ENCODE data around the gene ZNF587. TPM values are rescaled to one million over a fixed set of nuclear protein-coding genes. Genes with fewer than 3 reads are reported as not detected.
"Not testable (repeated sequence)": the region's sequence is repeated elsewhere in the genome, so short reads cannot be mapped to it uniquely, and the experiment has no call there.

Gene ZNF587
- total and polyA plus RNA-seq, 4 donors, result 3.4 to 40.8 (median 17.3) TPM

DNA sequence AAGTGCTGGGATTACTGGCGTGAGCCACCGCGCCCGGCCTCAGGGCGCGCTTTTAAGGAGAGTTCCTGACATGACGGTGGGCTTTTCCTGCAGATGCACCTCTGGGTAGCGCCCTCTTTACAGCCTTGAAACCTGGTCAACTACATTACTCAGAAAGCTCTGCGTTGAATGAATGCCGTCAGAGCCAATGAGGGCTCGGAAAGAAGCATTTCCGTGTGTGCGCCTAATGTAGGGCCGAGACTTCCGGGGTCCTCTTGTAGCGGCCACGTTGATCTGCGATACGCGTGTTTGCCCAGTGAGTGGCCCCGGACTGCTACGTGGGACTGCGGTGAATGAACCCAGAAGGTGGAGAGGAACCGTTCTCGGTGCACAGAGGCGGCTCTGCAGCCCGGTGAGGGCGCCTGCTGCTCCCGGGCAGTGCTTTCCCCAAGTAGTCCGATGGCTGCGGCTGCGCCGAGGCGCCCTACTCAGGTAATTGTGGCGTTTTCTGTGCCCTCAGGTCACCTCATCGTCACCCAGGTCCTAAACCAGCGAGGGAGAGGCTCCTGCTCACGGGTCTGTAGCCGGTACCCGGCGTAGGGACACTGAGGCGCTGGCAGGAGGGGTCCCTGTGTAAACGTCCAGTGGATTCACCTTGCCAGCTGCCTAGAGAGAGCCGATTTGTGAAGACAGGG is 30.0 kb upstream of the ZNF587 start:
- Histone ChIP-seq H3K27ac (ENCODE audit: low read depth in 1 of 2, low read length in 2 of 2) (peak overlapping the region; percentile 16 to 61), H3K9me3 (ENCODE audit: control insufficient read depth, low read length) (no peaks in the 10 kb centered on the region), H3K4me3 (ENCODE audit: low read length in 2 of 2) (peak overlapping the region; percentile 28 to 99), H3K4me1 (ENCODE audit: control insufficient read depth in 1 of 2, insufficient read depth in 2 of 2, low read length in 2 of 2) (no peaks in the 10 kb centered on the region), H3K27me3 (ENCODE audit: control insufficient read depth in 1 of 2, insufficient read depth in 2 of 2, low read length in 1 of 2) (no peaks in the 10 kb centered on the region), H3K36me3 (ENCODE audit: control insufficient read depth in 1 of 2, insufficient read depth in 2 of 2, low read length in 1 of 2) (no peaks in the 10 kb centered on the region)
- DNase-seq, result peak; percentile 85 to 91
- WGBS, 2 donors, result 0 to 1% methylated on average over 44 of the region's 44 CpGs
- ATAC-seq (ENCODE audit: low FRiP score), result peak; percentile 92
- intact Hi-C loops (cut with DNase I), result loop anchor here in 1 of 2 donors (10.0 kb wide), 1 partner anchor 645 kb away; no protein-coding TSS in a partner anchor

DNA sequence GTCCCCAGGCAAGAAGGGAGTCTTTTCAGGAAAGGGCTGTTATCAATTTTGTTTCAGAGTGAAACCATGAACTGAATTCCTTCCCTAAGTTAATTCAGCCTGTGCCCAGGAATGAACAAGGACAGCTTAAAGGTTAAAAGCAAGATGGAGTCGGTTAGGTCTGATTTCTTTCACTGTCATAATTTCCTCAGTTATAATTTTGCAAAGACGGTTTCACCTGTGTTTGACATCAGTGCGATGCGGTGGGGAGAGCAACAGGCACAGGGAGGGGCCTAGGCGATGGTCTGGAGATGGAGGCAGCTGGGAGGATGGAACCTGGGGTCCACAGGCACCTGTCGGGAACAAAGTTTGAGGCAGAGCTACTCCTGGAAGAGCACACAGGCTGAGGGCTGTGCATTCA is 29.1 kb upstream of the ZNF587 start:
- Histone ChIP-seq H3K4me1 (ENCODE audit: control insufficient read depth in 1 of 2, insufficient read depth in 2 of 2, low read length in 2 of 2) (no peaks in the 10 kb centered on the region), H3K27ac (ENCODE audit: low read depth in 1 of 2, low read length in 2 of 2) (no peak overlapping the region), H3K36me3 (ENCODE audit: control insufficient read depth in 1 of 2, insufficient read depth in 2 of 2, low read length in 1 of 2) (no peaks in the 10 kb centered on the region), H3K9me3 (ENCODE audit: control insufficient read depth, low read length) (no peaks in the 10 kb centered on the region), H3K27me3 (ENCODE audit: control insufficient read depth in 1 of 2, insufficient read depth in 2 of 2, low read length in 1 of 2) (no peaks in the 10 kb centered on the region), H3K4me3 (ENCODE audit: low read length in 2 of 2) (no peak overlapping the region)
- DNase-seq (no peak), ATAC-seq (ENCODE audit: low FRiP score) (no peak)
- intact Hi-C loops (cut with DNase I), result no loop called here
- WGBS, 2 donors, result 74 to 75% methylated on average over 6 of the region's 6 CpGs

DNA sequence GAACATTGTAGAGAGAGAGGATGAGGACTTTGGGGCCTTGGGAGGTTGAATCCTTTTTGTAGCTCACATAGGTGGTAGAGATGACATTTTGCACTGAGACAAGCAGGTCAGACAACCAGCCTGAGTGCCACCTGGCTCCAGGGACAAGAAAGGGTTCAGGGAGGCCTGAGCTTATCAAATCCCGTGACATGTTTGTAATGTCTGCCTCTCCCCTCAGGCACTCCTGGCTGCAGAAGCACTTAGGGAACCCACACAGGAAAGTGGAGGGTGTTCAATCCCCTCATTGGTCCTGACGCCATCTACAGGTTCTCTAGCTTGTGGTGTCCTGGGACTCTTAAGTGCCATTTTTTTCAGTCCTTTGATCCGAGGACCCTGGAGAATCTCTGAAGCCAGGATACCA is 28.6 kb upstream of the ZNF587 start:
- H3K27ac ChIP-seq (ENCODE audit: low read depth in 1 of 2, low read length in 2 of 2); H3K4me3 ChIP-seq (ENCODE audit: low read length in 2 of 2); H3K36me3 ChIP-seq (ENCODE audit: control insufficient read depth in 1 of 2, insufficient read depth in 2 of 2, low read length in 1 of 2); ATAC-seq (ENCODE audit: low FRiP score); H3K27me3 ChIP-seq (ENCODE audit: control insufficient read depth in 1 of 2, insufficient read depth in 2 of 2, low read length in 1 of 2); H3K4me1 ChIP-seq (ENCODE audit: control insufficient read depth in 1 of 2, insufficient read depth in 2 of 2, low read length in 2 of 2); DNase-seq; intact Hi-C loops (cut with DNase I); H3K9me3 ChIP-seq (ENCODE audit: control insufficient read depth, low read length): not testable (repeated sequence)
- WGBS, 2 donors, result 79 to 83% methylated on average over 2 to 3 of the region's 3 CpGs

DNA sequence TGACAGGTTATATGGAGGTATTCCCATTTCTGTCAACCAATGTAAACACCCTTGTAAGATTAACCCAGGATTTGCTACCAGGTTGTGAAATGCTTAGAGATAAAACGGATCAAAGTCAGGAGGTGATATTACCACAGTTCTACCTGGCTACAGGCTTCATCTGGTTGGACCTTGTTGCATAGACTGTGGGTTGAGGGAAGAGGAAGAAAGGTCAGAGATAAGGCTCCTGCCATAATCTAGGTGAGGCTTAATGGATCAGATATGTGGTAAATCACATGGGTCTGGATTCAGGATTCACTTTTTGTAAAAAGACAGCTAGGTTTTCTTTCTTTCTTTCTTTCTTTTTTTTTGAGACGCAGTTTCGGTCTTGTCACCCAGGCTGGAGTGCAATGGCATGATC is 28.2 kb upstream of the ZNF587 start:
- DNase-seq; H3K4me1 ChIP-seq (ENCODE audit: control insufficient read depth in 1 of 2, insufficient read depth in 2 of 2, low read length in 2 of 2); H3K27ac ChIP-seq (ENCODE audit: low read depth in 1 of 2, low read length in 2 of 2); H3K27me3 ChIP-seq (ENCODE audit: control insufficient read depth in 1 of 2, insufficient read depth in 2 of 2, low read length in 1 of 2); H3K36me3 ChIP-seq (ENCODE audit: control insufficient read depth in 1 of 2, insufficient read depth in 2 of 2, low read length in 1 of 2); H3K4me3 ChIP-seq (ENCODE audit: low read length in 2 of 2); H3K9me3 ChIP-seq (ENCODE audit: control insufficient read depth, low read length); ATAC-seq (ENCODE audit: low FRiP score); intact Hi-C loops (cut with DNase I): not testable (repeated sequence)
- WGBS, 2 donors, result 94 to 95% methylated on average over 2 to 3 of the region's 3 CpGs

DNA sequence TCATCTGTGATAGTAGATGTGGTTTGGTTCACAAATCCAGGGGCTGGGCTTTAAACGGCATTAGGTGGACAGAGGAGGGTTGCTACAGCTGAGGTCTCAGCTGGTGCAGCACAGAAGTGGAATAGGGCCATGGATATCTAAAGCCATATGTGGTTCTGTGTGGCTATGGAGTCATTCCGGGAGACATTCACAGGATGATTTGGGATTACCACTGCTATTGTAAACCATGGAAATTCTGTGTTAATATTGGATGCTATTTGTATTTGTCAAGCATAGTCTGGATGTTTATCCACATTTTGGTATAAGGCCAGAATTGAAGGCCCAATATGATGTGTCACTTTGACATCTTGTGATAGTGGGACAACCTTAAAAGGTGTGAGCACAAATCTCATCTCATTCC is 26.5 kb upstream of the ZNF587 start:
- H3K9me3 ChIP-seq (ENCODE audit: control insufficient read depth, low read length); DNase-seq; H3K27ac ChIP-seq (ENCODE audit: low read depth in 1 of 2, low read length in 2 of 2); intact Hi-C loops (cut with DNase I); H3K4me1 ChIP-seq (ENCODE audit: control insufficient read depth in 1 of 2, insufficient read depth in 2 of 2, low read length in 2 of 2); H3K36me3 ChIP-seq (ENCODE audit: control insufficient read depth in 1 of 2, insufficient read depth in 2 of 2, low read length in 1 of 2); ATAC-seq (ENCODE audit: low FRiP score); H3K27me3 ChIP-seq (ENCODE audit: control insufficient read depth in 1 of 2, insufficient read depth in 2 of 2, low read length in 1 of 2); H3K4me3 ChIP-seq (ENCODE audit: low read length in 2 of 2): not testable (repeated sequence)
- WGBS, 2 donors, result 76 to 86% methylated on average over 1 to 2 of the region's 2 CpGs

DNA sequence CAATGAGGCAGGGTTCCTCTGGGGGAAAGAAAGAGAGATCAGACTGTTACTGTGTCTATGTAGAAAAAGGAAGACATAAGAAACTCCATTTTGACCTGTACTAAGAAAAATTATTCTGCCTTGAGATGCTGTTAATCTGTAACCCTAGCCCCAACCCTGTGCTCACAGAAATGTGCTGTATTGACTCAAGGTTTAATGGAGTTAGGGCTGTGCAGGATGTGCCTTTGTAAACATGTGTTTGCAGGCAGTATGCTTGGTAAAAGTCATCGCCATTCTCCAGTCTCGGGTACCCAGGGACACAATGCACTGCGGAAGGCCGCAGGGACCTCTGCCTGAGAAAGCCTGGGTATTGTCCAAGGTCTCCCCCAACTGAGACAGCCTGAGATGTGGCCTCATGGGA is 26.1 kb upstream of the ZNF587 start:
- H3K27ac ChIP-seq (ENCODE audit: low read depth in 1 of 2, low read length in 2 of 2); H3K27me3 ChIP-seq (ENCODE audit: control insufficient read depth in 1 of 2, insufficient read depth in 2 of 2, low read length in 1 of 2); H3K4me3 ChIP-seq (ENCODE audit: low read length in 2 of 2); H3K36me3 ChIP-seq (ENCODE audit: control insufficient read depth in 1 of 2, insufficient read depth in 2 of 2, low read length in 1 of 2); H3K9me3 ChIP-seq (ENCODE audit: control insufficient read depth, low read length); intact Hi-C loops (cut with DNase I); DNase-seq; H3K4me1 ChIP-seq (ENCODE audit: control insufficient read depth in 1 of 2, insufficient read depth in 2 of 2, low read length in 2 of 2); ATAC-seq (ENCODE audit: low FRiP score): not testable (repeated sequence)
- WGBS, 2 donors, result 83 to 85% methylated on average over 4 of the region's 4 CpGs

DNA sequence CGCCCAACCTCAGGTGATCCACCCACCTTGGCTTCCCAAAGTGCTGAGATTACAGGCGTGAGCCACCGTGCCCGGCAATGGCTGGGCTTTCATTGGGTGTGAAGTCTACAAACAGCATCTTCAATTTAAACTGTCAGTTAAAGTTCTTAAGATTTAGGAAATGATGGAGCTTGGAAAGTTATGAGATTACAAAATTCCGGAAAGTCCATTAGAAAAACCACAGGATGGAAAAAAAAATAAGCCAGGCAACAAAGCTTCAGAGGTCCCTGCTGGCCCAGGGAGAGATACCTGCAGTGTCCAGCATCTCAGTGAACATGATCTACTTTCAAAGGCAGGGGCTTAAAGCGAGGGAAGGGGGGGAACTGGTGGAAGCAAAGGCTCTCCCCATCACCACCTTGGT is 24.1 kb upstream of the ZNF587 start:
- Histone ChIP-seq H3K27me3 (ENCODE audit: control insufficient read depth in 1 of 2, insufficient read depth in 2 of 2, low read length in 1 of 2) (no peaks in the 10 kb centered on the region), H3K27ac (ENCODE audit: low read depth in 1 of 2, low read length in 2 of 2) (no peak overlapping the region), H3K4me1 (ENCODE audit: control insufficient read depth in 1 of 2, insufficient read depth in 2 of 2, low read length in 2 of 2) (no peaks in the 10 kb centered on the region), H3K9me3 (ENCODE audit: control insufficient read depth, low read length) (peaks cover 1% of the 10 kb centered on the region), H3K4me3 (ENCODE audit: low read length in 2 of 2) (no peak overlapping the region), H3K36me3 (ENCODE audit: control insufficient read depth in 1 of 2, insufficient read depth in 2 of 2, low read length in 1 of 2) (no peaks in the 10 kb centered on the region)
- DNase-seq, result no peak
- intact Hi-C loops (cut with DNase I), result no loop called here
- no peak for ATAC-seq (ENCODE audit: low FRiP score)
- WGBS, 2 donors, result 91 to 94% methylated on average over 6 of the region's 6 CpGs

DNA sequence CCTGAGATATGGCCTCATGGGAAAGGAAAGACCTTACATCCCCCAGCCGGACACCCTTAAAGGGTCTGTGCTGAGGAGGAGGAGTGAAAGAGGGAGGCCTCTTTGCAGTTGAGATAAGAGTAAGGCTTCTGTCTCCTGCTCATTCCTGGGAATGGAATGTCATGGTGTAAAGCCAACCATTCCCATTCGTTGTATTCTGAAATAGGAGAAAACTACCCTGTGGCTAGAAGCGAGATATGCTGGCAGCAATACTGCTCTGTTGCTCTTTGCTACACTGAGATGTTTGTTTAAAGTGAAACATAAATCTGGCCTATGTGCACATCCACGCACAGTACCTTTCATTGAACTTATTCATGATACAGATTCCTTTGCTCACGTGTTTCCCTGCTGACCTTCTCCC is 20.3 kb upstream of the ZNF587 start:
- Histone ChIP-seq H3K4me1 (ENCODE audit: control insufficient read depth in 1 of 2, insufficient read depth in 2 of 2, low read length in 2 of 2) (no peaks in the 10 kb centered on the region), H3K27me3 (ENCODE audit: control insufficient read depth in 1 of 2, insufficient read depth in 2 of 2, low read length in 1 of 2) (no peaks in the 10 kb centered on the region), H3K9me3 (ENCODE audit: control insufficient read depth, low read length) (peaks cover 1% of the 10 kb centered on the region), H3K4me3 (ENCODE audit: low read length in 2 of 2) (no peak overlapping the region), H3K36me3 (ENCODE audit: control insufficient read depth in 1 of 2, insufficient read depth in 2 of 2, low read length in 1 of 2) (no peaks in the 10 kb centered on the region), H3K27ac (ENCODE audit: low read depth in 1 of 2, low read length in 2 of 2) (no peak overlapping the region)
- intact Hi-C loops (cut with DNase I), result no loop called here
- DNase-seq (no peak), ATAC-seq (ENCODE audit: low FRiP score) (no peak)
- 33 to 38% methylated on average over 5 of the region's 5 CpGs for WGBS, 2 donors

DNA sequence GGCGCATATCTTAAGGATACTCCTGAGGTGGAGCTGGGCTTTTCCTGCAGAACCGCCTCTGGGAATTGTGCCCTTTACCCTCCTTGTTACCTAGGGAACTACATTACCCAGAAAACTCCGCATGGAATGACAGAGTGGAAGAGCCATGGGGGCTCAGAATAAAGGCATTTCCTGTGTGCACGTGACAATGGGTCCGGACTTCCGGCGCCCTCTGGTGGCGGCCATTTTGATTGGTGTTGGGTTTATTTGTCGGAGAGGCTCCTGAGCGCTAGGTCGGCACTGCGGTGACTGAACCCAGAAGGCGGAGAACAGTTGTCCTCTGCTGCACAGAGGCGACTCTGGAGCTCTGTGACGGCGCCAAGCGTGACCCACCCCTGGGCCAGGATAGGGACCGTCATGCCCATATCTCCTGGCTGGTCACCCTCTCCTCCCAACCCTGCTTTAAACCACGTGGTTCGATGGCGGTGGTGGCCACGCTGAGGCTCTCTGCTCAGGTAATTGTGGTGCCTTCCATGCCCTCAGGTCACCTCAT is 19.5 kb upstream of the ZNF587 start, which contains the start of gene ZNF587B:
TSS of gene ZNF587B (plus strand) at position 229 of the 532 bp plus-strand sequence. CDS start at position 459, 230 bp downstream.
- Histone ChIP-seq H3K27me3 (ENCODE audit: control insufficient read depth in 1 of 2, insufficient read depth in 2 of 2, low read length in 1 of 2) (no peaks in the 10 kb centered on the region), H3K9me3 (ENCODE audit: control insufficient read depth, low read length) (peaks cover 1% of the 10 kb centered on the region), H3K4me1 (ENCODE audit: control insufficient read depth in 1 of 2, insufficient read depth in 2 of 2, low read length in 2 of 2) (no peaks in the 10 kb centered on the region), H3K4me3 (ENCODE audit: low read length in 2 of 2) (peak within 1 kb of the TSS in 1 of 2 donors; percentile 17), H3K36me3 (ENCODE audit: control insufficient read depth in 1 of 2, insufficient read depth in 2 of 2, low read length in 1 of 2) (no peaks in the 10 kb centered on the region), H3K27ac (ENCODE audit: low read depth in 1 of 2, low read length in 2 of 2) (peak within 1 kb of the TSS in 1 of 2 donors; percentile 32)
- peak; percentile 88 for ATAC-seq (ENCODE audit: low FRiP score)
- intact Hi-C loops (cut with DNase I), result no loop called here
- WGBS, 2 donors, result 9 to 11% methylated on average over 22 of the region's 22 CpGs
- DNase-seq, result peak; percentile 78 to 80
